ENCODE data around the gene GALNT12.

GRCh38 chr9:98875536-98875935 is 68.1 kb downstream of the GALNT12 start:
- TF ChIP-seq POLR2A (IDR thresholded peaks at IDR 0.05): no peak
- TF ChIP-seq CTCF (IDR thresholded peaks at IDR 0.05): no peak

Data from thyroid gland (tissue), 4 donors.